Adrenal gland (tissue), 5 donors: ENCODE data around the gene LRBA.

Experiments
- CTCF ChIP-seq, 6 experiments: fragments of 450-650 bp in 4 of 6; fragments of 200-600 bp in 2 of 6; sonication (generic) in 1 of 6; IDR thresholded peaks; 1 replicate in 5 of 6; 2 replicates in 1 of 6; pipeline versions ENCODE4 v1.5.1 to v1.8.0; 2016 to 2021; ENCODE audit warnings: antibody characterized with exemption in 6 of 6, mild to moderate bottlenecking in 2 of 6, moderate library complexity in 1 of 6
- POLR2A ChIP-seq, 2 donors: fragments of 450-650 bp; IDR thresholded peaks; one replicate each; pipeline ENCODE4 v1.6.1; 2017; ENCODE audit warnings: antibody characterized with exemption in 2 of 2, mild to moderate bottlenecking in 2 of 2, moderate library complexity in 1 of 2
- donor health status: DM: no; HTN: no; CAD: no.

- TF ChIP-seq CTCF (IDR thresholded peaks at IDR 0.05), result no peak
- TF ChIP-seq POLR2A (IDR thresholded peaks at IDR 0.05), result no peak
Observed at GRCh38 chr4:150599547-150599946, 415.5 kb downstream of the LRBA start.
